ENCODE measurements around the gene SSTR3.
"Not testable (repeated sequence)": the region's sequence is repeated elsewhere in the genome, so short reads cannot be mapped to it uniquely, and the experiment has no call there.

Gene SSTR3

GRCh38 chr22:37212174-37212906, at the start of gene SSTR3:
SSTR3 (minus strand) TSS chr22:37212477; CDS start chr22:37207803, 4,674 bp downstream.
- no peak for DNase-seq (ENCODE audit: low read depth in 2 of 2)

- no peak for DNase-seq (ENCODE audit: low read depth in 2 of 2)
These were observed 48.6 kb upstream of the SSTR3 start for GRCh38 chr22:37260901-37261336.

GRCh38 chr22:37260155-37260795, 48.0 kb upstream of the SSTR3 start:
- no peak for DNase-seq (ENCODE audit: low read depth in 2 of 2)

- DNase-seq (ENCODE audit: low read depth in 2 of 2), result no peak
These were observed 47.3 kb upstream of the SSTR3 start for GRCh38 chr22:37259540-37260029.

GRCh38 chr22:37258753-37259401, 46.6 kb upstream of the SSTR3 start:
- no peak for DNase-seq (ENCODE audit: low read depth in 2 of 2)

- no peak for DNase-seq (ENCODE audit: low read depth in 2 of 2)
These were observed 45.9 kb upstream of the SSTR3 start for GRCh38 chr22:37258005-37258752.

- no peak for DNase-seq (ENCODE audit: low read depth in 2 of 2)
These were observed 43.9 kb upstream of the SSTR3 start for GRCh38 chr22:37256075-37256726.

- DNase-seq (ENCODE audit: low read depth in 2 of 2), result no peak
These were observed 43.3 kb upstream of the SSTR3 start for GRCh38 chr22:37255558-37256006.

- no peak for DNase-seq (ENCODE audit: low read depth in 2 of 2)
These were observed 42.6 kb upstream of the SSTR3 start for GRCh38 chr22:37254867-37255233.

- no peak for DNase-seq (ENCODE audit: low read depth in 2 of 2)
These were observed 42.1 kb upstream of the SSTR3 start for GRCh38 chr22:37254209-37254866.

GRCh38 chr22:37253126-37253660, 40.9 kb upstream of the SSTR3 start:
- no peak for DNase-seq (ENCODE audit: low read depth in 2 of 2)

GRCh38 chr22:37251836-37252235, 39.6 kb upstream of the SSTR3 start:
- DNase-seq (ENCODE audit: low read depth in 2 of 2), result not testable (repeated sequence)

GRCh38 chr22:37249986-37250385, 37.7 kb upstream of the SSTR3 start:
- no peak for DNase-seq (ENCODE audit: low read depth in 2 of 2)

GRCh38 chr22:37248251-37248650, 36.0 kb upstream of the SSTR3 start:
- DNase-seq (ENCODE audit: low read depth in 2 of 2), result no peak

GRCh38 chr22:37245740-37246139, 33.5 kb upstream of the SSTR3 start:
- DNase-seq (ENCODE audit: low read depth in 2 of 2), result no peak

GRCh38 chr22:37244922-37245722, 32.8 kb upstream of the SSTR3 start:
- no peak for DNase-seq (ENCODE audit: low read depth in 2 of 2)

GRCh38 chr22:37244114-37244921, 32.0 kb upstream of the SSTR3 start, which contains the start of gene RAC2:
RAC2 (minus strand) TSS chr22:37244269; CDS start chr22:37244148, 121 bp downstream.
- peak; percentile 77 to 82 for DNase-seq (ENCODE audit: low read depth in 2 of 2)

- no peak for DNase-seq (ENCODE audit: low read depth in 2 of 2)
These were observed 31.3 kb upstream of the SSTR3 start for GRCh38 chr22:37243402-37244113.
